ENCODE measurements around the gene IMPG1.

DNA sequence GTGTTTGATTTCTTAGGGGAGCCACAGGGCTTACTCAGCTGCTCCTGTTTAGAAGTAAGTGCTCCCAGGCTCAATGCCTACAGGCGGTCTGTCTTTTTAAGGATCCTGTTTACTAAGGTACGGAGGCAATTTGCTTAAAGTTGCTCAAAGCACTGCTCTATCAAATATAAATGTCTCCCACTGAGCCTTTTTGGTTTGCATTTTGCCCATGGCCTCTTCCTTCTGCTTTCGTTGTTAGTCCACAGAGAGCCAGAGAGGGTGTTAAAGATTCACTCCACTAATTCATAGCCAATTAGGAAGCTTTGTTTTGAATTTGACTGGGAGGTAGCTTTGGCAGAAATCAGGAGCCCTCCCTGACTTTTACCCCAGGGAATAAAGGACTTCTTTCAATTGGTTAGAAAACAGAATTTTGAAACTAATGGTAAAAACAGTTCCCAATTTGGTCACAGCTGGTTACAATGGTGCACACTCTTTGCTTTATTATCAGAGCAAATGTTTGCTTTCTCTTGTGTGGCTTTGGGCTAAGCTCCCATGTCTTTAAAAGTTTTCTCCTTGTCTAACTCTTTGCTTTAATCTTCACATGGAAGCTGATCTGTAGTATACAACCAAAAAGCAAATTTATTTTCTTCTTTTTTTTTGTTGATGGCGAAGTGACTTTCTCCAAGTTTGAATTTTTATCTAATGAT, 126.2 kb downstream of the IMPG1 start:
- TF ChIP-seq CTCF (conservative IDR thresholded peaks at IDR 0.05) (no peak), ZFX (IDR thresholded peaks at IDR 0.05) (no peak)
